SH-SY5Y (cell line): ENCODE data around the gene AKAP6.

Experiments used
- GATA2 ChIP-seq: IDR thresholded peaks from 2 replicates; pipeline ENCODE4 v1.6.1; 2011; ENCODE audit warnings: mild to moderate bottlenecking, low read depth, low read length
- GATA3 ChIP-seq: IDR thresholded peaks from 2 replicates; pipeline ENCODE4 v1.6.1; 2011; ENCODE audit warnings: low read depth, mild to moderate bottlenecking, low read length, moderate library complexity

GRCh38 chr14:32341947-32342846, 13.1 kb downstream of the AKAP6 start:
- TF ChIP-seq GATA3 (no peak), GATA2 (no peak; the same call in 1 of the 2 replicates)
